Spleen (tissue), 11 donors: ENCODE measurements around the gene CNIH4. TPM values are rescaled to one million over a fixed set of nuclear protein-coding genes. Genes with fewer than 3 reads are reported as not detected.
A peak's percentile ranks its signal among the peaks of the same experiment; 100 is the strongest.

Source experiments
- DNase-seq: peaks from one replicate; pipeline ENCODE4 v3.0.0-alpha.2; 2020
- H3K27ac ChIP-seq, 8 donors: fragments of 200-600 bp; sonication (generic) in 7 of 8; 1 replicate in 4 of 8; 2 replicates in 4 of 8; pipeline versions ENCODE4 v1.5.0 to v1.8.0; 2016 to 2021; ENCODE audit warnings: inconsistent platforms in 4 of 8, mild to moderate bottlenecking in 4 of 8, moderate library complexity in 1 of 8
- H3K27me3 ChIP-seq, 7 donors: fragments of 200-600 bp; sonication (generic) in 6 of 7; replicated peaks in 1 of 7; 1 replicate in 4 of 7; 2 replicates in 3 of 7; pipeline versions ENCODE4 v1.5.0 to v1.8.0; 2016 to 2021; ENCODE audit warnings: inconsistent platforms in 3 of 7, mild to moderate bottlenecking in 1 of 7
- H3K36me3 ChIP-seq, 6 donors: fragments of 200-600 bp; sonication (generic) in 5 of 6; 1 replicate in 4 of 6; 2 replicates in 2 of 6; pipeline versions ENCODE4 v1.5.0 to v1.8.0; 2016 to 2021; ENCODE audit warnings: inconsistent platforms in 2 of 6
- H3K4me1 ChIP-seq, 6 donors: fragments of 200-600 bp; sonication (generic) in 5 of 6; 1 replicate in 3 of 6; 2 replicates in 3 of 6; pipeline versions ENCODE4 v1.5.0 to v1.8.0; 2016 to 2021; ENCODE audit warnings: inconsistent platforms in 3 of 6
- H3K4me3 ChIP-seq, 8 donors: fragments of 200-600 bp; sonication (generic) in 7 of 8; 1 replicate in 4 of 8; 2 replicates in 4 of 8; pipeline versions ENCODE4 v1.5.0 to v1.8.0; 2016 to 2021; ENCODE audit warnings: inconsistent platforms in 4 of 8, mild to moderate bottlenecking in 4 of 8, moderate library complexity in 2 of 8
- H3K9me3 ChIP-seq, 8 donors: fragments of 200-600 bp; sonication (generic) in 7 of 8; 1 replicate in 4 of 8; 2 replicates in 4 of 8; pipeline versions ENCODE4 v1.5.0 to v1.8.0; 2016 to 2021; ENCODE audit warnings: inconsistent platforms in 4 of 8
- POLR2A ChIP-seq, 3 donors: fragments of 450-650 bp; IDR thresholded peaks; one replicate each; pipeline ENCODE4 v1.5.1; 2017; ENCODE audit warnings: antibody characterized with exemption in 3 of 3, mild to moderate bottlenecking in 1 of 3
- POLR2AphosphoS5 ChIP-seq, 3 donors: sonication (generic); formaldehyde crosslinking; IDR thresholded peaks; one replicate each; pipeline ENCODE4 v1.5.1; 2017; ENCODE audit warnings: antibody characterized with exemption in 3 of 3
- WGBS, 5 donors: extraction: QIAGEN DNeasy Blood & Tissue Kit in 3 of 5; methylation state at CpG; one replicate each; pipeline versions ENCODE4 v1.1.5 to v1.1.7; 2013 to 2018; 5-methylcytosine and 5-hydroxymethylcytosine counted together
- intact Hi-C: fragments of 100-400 bp; cut with DNase I; formaldehyde crosslinking; loops from one replicate; pipeline ENCODE4 v1.15.0; 2023; ENCODE audit warnings: low total_unique reads
- polyA plus RNA-seq, 3 donors: library from polyadenylated mRNA; stranded (reverse); fragments of 200-250 nt; gene quantifications; one replicate each; pipeline ENCODE4 v1.2.1, GENCODE V29; 2013
- total RNA-seq, 7 donors: library from RNA; depleted of rRNA in 3 of 7; stranded (reverse); fragments of >200 nt in 3 of 7; fragmentation: NEBNext Ultra II Directional in 4 of 7; extraction: Animal tissue kit (Norgen Biotek cat#: 25700) in 4 of 7; gene quantifications; one replicate each; pipeline versions ENCODE4 v1.1.0 to v1.2.1, GENCODE V29; 2016 to 2021
- TF ChIP-seq, protein P1 (sequence below), 11 experiments: fragments of 200-600 bp in 7 of 11; fragments of 450-650 bp in 4 of 11; sonication (generic) in 4 of 11; IDR thresholded peaks in 8 of 11; conservative IDR thresholded peaks in 3 of 11; 1 replicate in 7 of 11; 2 replicates in 4 of 11; pipeline versions ENCODE4 v1.4.0 to v1.8.0; 2016 to 2021; ENCODE audit warnings: antibody characterized with exemption in 11 of 11, inconsistent platforms in 4 of 11, mild to moderate bottlenecking in 1 of 11
- donor health status: healthy with polysubstance abuse.
- donor health status: DM: no; HTN: no; CAD: no; lungs with moderate emphysema.
- donor health status: DM: no; HTN: no; CAD: no.
- donor health status: Bipolar disorder and iron deficiency.
- donor health status: healthy.
- donor health status: DM: no; HTN: no; CAD: no.
- donor health status: DM: yes; HTN: yes; CAD: no.

The CNIH4 gene
- total and polyA plus RNA-seq, 10 donors, result 19.3 to 47.1 (median 31.4) TPM

DNA sequence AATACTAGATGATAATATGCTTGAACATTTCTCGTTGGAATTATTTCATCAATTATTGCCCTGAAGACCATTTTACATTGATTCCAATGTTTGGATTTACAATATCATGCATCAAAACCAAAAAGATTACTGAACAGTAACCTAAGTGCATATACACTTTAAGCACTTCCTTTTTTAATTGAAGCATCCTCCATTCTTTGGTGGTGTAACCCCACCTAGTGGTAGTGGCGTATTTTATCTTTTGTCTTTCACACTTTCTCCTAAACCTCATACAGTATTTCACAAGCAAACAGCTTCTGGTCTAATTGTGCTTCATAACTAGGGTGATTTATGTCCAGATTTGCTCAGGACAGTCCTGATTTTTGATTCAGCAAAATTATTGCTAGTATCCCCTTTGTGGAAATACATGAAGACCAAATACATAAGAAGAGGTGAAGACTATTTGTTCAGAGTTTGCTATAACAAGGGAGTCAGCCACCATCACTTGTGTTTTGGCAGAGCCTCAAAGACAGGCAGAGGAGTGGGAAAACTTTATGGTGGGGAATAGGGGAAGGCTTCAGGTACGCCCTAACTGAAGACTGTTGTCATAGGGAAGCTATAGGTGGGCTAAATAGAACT, 23.3 kb upstream of the CNIH4 start:
- TF ChIP-seq POLR2AphosphoS5 (IDR thresholded peaks at IDR 0.05) (no peak), POLR2A (IDR thresholded peaks at IDR 0.05) (no peak)
- TF ChIP-seq, protein P1, sequence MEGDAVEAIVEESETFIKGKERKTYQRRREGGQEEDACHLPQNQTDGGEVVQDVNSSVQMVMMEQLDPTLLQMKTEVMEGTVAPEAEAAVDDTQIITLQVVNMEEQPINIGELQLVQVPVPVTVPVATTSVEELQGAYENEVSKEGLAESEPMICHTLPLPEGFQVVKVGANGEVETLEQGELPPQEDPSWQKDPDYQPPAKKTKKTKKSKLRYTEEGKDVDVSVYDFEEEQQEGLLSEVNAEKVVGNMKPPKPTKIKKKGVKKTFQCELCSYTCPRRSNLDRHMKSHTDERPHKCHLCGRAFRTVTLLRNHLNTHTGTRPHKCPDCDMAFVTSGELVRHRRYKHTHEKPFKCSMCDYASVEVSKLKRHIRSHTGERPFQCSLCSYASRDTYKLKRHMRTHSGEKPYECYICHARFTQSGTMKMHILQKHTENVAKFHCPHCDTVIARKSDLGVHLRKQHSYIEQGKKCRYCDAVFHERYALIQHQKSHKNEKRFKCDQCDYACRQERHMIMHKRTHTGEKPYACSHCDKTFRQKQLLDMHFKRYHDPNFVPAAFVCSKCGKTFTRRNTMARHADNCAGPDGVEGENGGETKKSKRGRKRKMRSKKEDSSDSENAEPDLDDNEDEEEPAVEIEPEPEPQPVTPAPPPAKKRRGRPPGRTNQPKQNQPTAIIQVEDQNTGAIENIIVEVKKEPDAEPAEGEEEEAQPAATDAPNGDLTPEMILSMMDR (IDR thresholded peaks at IDR 0.05 in 8 of 11, conservative IDR thresholded peaks at IDR 0.05 in 3 of 11), result peak; percentile 39 to 82 (median 70)
- WGBS, 5 donors, result 17 to 28% (median 23%) methylated on average over 3 of the region's 3 CpGs
- DNase-seq, result no peak
- intact Hi-C loops, result loop anchor here (2.0 kb wide), 1 partner anchor 217 kb away; no protein-coding TSS in a partner anchor
- Histone ChIP-seq H3K36me3 (no peaks in the 10 kb centered on the region), H3K27ac (peak overlapping the region in 1 of 8 donors; percentile 4), H3K9me3 (no peaks in the 10 kb centered on the region), H3K27me3 (no peaks in the 10 kb centered on the region), H3K4me1 (peaks cover 16 to 40% (median 23%) of the 10 kb centered on the region in 6 donors), H3K4me3 (no peak overlapping the region)

DNA sequence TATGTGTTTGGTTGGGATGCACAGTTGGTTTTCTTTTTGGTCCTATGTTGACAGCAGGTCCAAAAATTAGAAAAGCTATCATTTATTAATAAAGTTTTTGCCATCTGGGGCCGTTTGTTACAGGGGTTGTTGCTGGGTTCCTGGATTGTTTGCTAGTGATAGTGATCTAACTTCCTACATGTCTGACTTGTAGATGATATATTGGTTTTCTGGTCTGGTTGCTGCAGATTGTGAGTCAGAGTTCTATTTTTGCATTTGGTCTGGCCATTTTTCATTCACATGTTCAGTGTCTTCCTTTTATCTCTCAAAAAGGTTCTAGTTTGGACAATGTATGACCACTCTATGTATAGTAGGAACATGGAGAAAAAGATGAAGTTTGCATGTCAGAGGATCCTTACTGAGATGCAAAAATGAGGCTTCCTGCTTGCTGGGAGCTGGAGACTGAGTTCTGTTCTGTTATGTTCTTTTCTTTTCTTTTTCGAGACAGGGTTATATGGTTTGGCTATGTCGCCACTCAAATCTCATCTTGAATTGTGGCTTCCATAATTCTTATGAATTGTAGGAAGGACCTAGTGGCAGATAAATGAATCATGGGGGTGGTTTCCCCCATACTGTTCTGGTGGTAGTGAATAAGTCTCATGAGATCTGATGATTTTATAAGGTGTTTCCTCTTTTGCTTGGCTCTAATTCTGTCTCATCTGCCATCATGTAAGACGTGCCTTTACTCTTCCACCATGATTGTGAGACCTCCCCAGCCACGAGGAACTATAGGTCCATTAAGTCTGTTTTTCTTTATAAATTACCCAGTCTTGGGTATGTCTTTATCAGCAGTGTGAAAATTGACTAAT, 22.5 kb upstream of the CNIH4 start:
- TF ChIP-seq POLR2AphosphoS5 (IDR thresholded peaks at IDR 0.05) (no peak), POLR2A (IDR thresholded peaks at IDR 0.05) (no peak)
- TF ChIP-seq, protein P1 (IDR thresholded peaks at IDR 0.05 in 8 of 11, conservative IDR thresholded peaks at IDR 0.05 in 3 of 11), result no peak
- Histone ChIP-seq H3K27ac (no peak overlapping the region), H3K4me3 (no peak overlapping the region), H3K4me1 (peaks cover 8 to 32% (median 16%) of the 10 kb centered on the region in 6 donors), H3K9me3 (no peaks in the 10 kb centered on the region), H3K36me3 (no peaks in the 10 kb centered on the region), H3K27me3 (no peaks in the 10 kb centered on the region)
- 21 to 33% (median 28%) methylated on average over 5 of the region's 5 CpGs for WGBS, 5 donors
- intact Hi-C loops, result loop anchor here (2.0 kb wide), 1 partner anchor 217 kb away; no protein-coding TSS in a partner anchor
- DNase-seq, result no peak

DNA sequence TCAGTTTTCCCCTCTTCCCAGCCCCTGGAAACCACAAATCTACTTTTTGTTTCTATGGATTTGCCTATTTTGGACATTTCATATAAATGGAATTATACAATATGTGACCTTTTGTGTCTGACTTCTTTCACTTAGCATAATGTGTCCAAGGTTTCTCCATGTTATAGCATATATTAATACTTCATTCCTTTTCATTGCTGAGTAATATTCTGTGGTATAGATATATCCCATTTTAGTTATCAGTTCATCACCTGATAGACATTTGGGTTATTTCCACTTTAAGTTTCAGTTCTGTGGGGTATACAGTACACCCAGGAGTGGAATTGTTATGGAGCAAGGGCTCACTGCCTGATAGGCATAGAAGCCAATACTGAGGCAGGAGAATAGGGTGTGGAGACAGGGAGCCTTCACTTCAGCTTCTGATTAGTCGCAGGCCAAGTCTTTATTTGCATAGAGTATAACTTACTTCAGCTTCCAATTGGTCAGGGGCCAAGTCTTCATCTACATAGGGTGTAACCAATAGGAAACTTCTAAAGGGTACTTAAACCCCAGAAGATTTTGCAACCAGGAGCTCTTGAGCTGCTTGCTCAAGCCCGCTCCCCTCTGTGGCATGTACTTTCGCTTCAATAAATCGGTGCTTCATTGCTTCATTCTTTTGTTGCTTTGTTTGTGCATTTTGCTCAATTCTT, 18.4 kb upstream of the CNIH4 start:
- Histone ChIP-seq H3K36me3 (no peaks in the 10 kb centered on the region), H3K9me3 (peaks cover 0 to 9% (median 8%) of the 10 kb centered on the region in 8 donors), H3K27me3 (peaks cover 0 to 6% (median 0%) of the 10 kb centered on the region in 7 donors), H3K27ac (no peak overlapping the region), H3K4me3 (no peak overlapping the region), H3K4me1 (peaks cover 0 to 18% (median 7%) of the 10 kb centered on the region in 6 donors)
- intact Hi-C loops, result no loop called here
- 53 to 90% (median 86%) methylated on average over 4 of the region's 4 CpGs for WGBS, 5 donors
- no peak for DNase-seq
- TF ChIP-seq, protein P1 (IDR thresholded peaks at IDR 0.05 in 8 of 11, conservative IDR thresholded peaks at IDR 0.05 in 3 of 11), result no peak
- TF ChIP-seq POLR2AphosphoS5 (IDR thresholded peaks at IDR 0.05), result no peak
- no peak for TF ChIP-seq POLR2A (IDR thresholded peaks at IDR 0.05)
